T-helper 2 cell treated with Interferon-gamma antibody and Interleukin-4, amounts not matched to agents 100 ng/mL and 5 ng/mL, for 36 hours (primary cell): ENCODE results near the gene ANKRD24. TPM values are rescaled to one million over a fixed set of nuclear protein-coding genes. Genes with fewer than 3 reads are reported as not detected.
"Not testable (repeated sequence)": the region's sequence is repeated elsewhere in the genome, so short reads cannot be mapped to it uniquely, and the experiment has no call there.

ENCODE experiments used
- intact Hi-C: fragments of 100-400 bp; cut with micrococcal nuclease; formaldehyde crosslinking; loops from one replicate; pipeline ENCODE4 v1.15.1; 2023
- total RNA-seq: library from RNA; stranded (reverse); gene quantifications from 2 replicates; pipeline ENCODE4 v1.2.3, GENCODE V29; 2022

Gene ANKRD24
- total RNA-seq, 1 donor from 2014 or later = 0.52 TPM

DNA sequence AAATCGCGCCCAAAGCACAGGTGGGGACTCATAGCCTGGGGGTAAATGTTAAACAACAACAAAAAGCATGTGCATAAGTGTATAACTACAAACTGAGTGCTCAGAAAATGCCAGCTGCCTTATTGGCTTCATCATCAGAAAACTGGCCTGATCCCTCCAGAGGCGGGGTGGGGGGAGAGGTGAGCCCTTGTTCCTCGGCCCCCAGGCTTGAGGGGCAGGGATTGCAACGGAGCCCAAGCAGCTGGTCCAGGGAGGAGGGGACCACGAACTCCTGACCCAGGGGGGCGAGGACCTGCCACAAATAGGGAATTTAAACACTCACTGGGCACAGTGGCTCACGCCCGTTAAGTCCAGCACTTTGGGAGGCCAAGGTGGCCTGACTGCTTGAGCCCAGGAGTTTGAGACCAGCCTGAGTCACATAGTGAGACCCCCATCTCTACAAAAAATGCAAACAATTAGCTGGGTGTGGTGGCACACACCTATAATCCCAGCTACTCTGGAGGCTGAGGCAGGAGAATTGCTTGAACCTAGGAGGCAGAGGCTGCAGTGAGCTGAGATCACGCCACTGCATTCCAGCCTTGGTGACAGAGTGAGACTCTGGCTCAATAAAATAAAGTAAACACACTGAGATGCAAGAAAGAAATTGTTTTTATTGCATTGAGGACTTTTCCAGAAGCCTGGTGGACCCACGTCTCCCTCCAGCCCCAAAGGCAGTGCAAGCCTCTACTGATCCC is 8.8 kb upstream of the ANKRD24 start:
- intact Hi-C loops = no loop called here

DNA sequence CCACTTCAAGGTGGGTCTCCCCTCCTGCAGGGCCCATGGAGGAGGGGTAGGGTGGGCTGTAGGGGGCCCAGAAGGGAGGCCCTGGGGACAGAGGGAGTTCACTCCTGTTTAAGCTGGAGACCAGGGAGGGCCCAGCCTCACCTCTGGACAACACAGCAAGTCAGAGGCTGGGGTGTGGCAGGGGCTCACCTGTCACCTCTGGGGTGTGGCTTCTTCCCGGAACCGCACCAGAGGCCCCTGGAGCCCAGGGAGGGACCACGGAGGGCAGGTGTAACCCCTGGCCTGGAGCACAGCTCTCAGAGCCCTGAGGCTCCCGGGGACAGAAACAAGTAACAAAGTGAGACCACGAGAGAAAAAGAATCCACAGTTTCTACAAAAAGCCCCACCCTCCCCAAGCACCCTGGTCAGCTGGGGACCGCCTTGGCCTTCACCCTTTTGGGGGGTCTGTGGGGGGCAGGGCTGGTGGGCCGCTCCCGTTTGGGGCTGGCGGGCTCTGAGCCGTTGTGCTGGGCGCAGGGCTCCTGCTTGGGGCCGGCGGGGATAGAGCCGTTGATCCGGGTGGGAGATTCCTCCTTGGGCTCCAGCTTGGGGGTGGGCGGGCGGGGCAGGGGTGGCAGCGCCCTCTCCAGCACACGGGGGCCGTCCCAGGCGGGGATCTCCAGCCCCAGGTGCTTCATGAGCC is 8.1 kb upstream of the ANKRD24 start:
- intact Hi-C loops = no loop called here

DNA sequence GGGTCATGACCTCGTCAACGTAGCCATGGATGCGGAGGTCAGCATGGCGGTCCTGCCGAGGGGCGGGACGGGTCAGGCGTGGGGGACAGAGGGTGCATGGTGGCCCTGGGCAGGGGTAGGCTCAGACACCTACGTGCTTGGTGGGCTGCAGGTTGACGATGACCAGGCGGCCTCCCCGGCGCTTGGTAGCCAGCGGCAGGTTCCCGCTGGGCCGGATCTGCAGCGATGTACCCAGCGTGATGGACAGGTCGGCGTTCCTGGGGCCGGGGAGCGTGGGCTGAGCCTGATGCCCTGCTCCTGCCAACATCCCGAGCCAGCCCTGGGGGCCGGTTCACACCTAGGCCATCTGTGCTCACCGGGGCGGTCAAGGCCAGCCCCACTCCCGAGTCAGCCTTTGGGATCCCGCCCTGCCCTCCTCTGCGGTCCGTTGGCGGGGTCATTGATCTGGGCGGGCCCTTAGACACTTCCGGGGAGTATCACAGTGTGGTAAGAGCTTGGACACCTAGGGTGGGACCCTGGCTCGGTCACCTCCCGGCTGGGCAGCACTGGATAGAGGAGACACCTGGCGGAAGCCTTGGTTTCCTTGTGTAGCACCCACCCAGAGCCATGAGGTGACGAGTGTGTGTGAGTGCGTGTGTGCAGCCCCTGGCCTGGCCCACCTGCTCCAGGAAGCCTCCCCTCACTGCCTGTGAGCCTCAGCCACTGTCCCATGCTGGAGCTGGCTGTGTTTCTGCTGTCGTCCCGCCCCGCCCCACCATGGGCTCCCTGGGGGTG is 7.4 kb upstream of the ANKRD24 start:
- intact Hi-C loops = no loop called here

DNA sequence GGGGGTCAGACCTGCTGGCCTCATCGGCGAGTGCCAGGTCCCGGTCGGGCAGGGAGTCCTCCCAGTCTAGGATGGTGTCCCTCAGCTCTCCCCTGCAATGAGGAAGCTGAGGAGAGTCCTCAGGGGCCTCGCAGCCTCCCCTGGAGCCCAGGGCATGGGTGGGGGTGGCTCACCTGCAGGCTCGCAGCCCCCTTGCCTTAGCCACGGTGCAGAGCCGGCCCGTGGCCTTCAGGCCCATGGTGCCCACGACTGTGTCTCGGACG is 6.9 kb upstream of the ANKRD24 start:
- intact Hi-C loops = no loop called here

DNA sequence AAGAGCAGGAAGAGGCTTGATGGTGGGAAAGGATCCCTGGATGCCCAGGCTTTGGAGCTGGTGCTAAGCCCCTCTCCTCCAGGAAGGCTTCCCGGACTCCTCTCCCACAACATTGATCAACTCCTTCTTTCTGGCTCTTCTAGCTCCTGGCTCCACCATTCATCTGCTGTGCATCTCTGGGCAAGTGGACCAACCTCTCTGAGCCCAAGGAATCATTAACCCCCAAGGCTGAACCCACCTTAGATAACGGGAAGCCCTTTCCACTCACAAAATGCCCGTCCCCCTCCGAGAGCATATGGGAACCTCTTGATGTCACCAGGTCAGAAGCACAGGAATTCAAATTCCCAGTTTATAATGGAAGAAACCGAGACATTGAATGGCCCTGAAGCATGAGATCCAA is 5.3 kb upstream of the ANKRD24 start:
- intact Hi-C loops = no loop called here

DNA sequence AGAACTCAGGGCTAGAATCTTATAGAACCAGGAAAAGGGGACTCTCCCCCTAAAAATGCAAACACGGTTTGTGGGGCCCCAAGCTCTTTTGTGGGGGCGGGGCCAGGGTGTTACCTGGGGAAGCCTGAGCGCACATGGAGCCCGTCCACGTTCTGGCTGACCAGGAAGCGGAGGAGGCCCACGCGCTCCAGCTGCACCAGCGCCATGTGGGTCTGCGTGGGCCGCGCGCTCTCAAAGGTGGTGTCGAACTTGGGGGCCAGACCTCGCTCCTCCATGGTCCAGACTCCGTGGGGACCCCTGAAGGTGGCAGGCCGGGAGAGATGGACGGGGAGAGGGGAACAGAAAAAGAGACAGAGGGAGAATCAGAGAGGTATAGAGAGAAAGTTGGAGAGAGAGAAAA is 3.5 kb upstream of the ANKRD24 start:
- intact Hi-C loops = no loop called here

DNA sequence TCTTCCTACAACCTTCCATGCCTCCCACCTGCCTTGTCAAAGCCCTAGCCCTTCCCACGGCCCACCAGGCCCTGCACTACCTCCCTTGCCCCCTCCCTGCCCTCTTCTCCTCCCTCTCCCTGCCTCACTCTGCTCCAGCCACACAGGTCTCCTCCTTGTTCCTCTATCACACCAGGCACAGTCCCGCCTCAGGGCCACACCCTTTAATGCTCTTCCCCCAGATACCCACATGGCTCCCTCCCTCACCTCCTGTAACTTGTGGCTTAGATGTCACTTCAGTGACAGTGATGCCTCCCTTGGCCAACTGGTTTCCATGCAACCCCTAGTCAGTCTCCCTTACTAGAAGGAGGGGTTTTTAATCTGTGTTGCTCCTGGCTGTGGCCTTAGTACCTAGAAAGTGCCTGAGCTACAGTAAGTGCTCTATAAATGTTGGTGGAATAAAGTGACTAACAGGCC is 1.4 kb upstream of the ANKRD24 start:
- intact Hi-C loops = loop anchor here (5.0 kb wide), 1 partner anchor 114 kb away; the partner anchor contains the start of gene ZBTB7A

DNA sequence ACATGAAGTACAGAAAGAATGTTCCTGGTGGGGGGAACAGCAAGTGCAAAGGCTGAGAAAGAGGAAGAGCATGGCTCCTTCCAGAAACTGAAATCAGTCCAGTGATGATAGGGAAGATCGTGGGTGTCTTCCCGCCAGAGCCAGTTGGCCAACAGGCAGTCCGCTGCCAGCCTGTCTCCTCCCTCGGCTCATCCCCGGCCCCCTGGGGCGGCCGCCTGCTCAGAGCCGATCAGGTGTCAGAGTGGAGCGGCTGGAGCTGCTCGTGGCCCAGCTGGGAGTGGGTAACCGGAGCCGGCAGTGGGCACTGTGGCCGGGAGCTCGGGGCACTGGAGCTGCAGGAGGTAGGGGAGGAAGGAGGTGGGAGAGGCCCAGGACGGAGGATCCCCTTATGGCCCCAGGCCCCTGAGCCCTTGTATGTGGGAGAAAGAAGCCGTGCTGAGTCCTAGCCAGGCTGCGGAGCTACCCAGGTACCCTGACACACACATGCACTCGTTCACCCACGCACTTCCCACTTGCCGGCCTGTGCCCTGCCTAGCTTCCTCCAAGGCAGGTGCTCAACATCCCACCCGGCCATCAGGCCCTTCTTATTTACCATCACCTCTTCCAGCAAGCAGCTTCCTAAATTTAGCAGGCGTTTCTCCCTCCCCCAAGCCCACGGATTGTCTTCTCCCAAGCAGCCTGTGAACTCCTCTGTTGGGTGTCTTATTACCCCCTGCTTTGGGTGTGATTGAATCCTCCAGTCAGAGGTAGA is 1.7 kb downstream of the ANKRD24 start:
- intact Hi-C loops = loop anchor here (5.0 kb wide), 1 partner anchor 117 kb away; the partner anchor contains the start of gene ZBTB7A

DNA sequence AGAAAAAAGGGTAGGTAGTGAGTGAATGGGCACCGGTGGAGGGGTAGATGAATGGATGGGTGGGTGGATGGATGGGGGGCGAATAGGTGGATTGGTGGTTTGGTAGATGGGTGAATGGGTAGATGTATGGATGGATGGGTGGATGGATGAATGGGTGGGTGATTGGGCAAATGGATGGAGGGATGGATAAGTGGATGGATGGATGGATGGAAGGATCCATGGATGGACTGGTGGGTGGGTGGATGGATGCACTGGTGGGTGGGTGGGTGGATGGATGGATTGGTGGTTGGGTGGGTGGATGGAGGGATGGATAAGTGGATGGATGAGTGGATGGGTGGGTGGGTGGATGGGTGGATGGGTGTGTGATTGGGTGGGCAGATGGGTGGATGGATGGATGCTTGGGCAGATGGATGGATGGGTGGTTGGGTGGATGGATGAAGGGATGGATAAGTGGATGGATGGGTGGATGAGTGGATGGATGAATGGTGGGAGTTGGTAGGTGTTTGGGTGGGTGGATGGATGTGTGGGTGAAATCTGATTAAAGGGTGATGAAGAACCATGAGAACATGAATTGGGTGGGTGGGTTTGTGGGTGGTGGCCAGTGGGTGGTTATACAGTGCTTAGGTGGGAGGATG is 2.3 kb downstream of the ANKRD24 start:
- intact Hi-C loops = loop anchor here (5.0 kb wide), 2 partner anchors 118 to 198 kb away; partner anchors contain the start of genes EEF2 and ZBTB7A

DNA sequence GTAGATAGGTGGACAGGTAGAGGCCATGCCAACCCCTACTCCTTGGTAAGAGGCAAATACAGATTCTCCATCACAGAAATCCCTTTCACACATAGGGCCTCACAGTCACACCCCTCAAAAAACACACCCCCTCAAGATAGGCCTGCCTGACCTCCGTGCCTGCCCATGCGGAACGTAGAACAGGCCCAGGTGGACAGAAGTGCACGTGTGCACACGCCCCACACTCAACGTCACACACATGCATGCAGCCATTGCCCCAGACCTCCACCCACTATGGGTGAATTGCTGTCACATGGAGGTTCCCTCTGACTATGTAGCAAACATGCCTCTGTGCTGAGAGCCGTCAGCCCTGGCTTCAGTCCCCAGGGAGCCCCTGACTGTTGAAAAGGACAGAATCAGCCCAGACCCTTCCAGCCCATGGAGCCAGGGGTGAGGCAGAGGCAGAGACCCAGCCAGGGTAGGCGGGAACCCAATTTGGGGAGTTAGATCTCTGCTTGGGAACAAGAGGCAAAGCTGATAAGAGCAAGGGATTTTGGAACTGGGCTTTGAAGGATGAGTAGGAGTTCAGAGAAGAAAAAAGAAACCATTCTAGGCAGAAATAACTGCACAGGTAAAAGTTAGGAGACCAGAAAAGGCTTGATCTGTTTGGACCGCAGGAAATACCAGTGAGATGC is 3.1 kb downstream of the ANKRD24 start:
- intact Hi-C loops = loop anchor here (5.0 kb wide), 1 partner anchor 198 kb away; the partner anchor contains the start of gene EEF2

DNA sequence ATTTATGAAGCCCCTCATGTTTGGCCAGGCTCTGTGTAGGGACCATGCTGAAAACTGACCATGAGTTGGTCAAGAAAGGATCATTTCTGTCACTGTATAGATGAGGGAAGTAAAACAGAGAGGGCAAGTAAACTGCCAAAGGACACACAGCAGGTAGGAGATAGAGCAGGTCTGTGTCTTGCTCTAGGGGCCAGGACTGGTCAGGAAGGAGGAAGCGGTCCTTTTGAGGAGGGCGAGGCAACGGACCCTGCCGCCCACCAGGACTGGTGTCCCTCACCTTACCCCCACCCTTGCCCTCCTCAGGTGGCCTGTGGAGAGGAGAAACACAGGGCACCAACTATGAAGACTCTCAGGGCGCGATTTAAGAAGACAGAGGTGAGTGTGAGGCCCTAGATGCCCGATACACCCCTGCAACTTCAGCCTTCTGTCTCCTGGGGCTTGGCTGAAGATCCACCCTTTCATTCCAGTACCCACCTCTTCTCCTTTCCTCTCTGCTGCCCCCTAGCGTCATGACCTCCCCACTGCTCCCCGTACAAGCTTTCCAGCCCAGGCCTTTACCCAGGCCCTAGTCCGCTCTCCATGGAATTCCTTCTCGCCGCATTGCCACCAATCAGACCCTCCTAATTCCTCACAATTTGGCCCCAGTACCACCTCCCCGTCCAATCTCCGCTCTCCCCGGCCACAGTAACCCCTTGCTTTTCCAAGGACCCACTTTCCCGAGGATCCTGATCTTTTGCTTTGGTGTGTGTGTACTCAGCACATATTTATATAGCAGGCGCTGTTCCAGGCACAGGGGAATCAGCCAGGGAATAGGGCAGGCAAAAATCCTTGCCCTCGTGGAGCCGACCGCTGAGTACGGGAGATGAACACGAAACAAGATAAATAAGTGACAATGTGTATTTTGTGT is 3.9 kb downstream of the ANKRD24 start:
- intact Hi-C loops = loop anchor here (5.0 kb wide), 1 partner anchor 199 kb away; the partner anchor contains the start of gene EEF2

DNA sequence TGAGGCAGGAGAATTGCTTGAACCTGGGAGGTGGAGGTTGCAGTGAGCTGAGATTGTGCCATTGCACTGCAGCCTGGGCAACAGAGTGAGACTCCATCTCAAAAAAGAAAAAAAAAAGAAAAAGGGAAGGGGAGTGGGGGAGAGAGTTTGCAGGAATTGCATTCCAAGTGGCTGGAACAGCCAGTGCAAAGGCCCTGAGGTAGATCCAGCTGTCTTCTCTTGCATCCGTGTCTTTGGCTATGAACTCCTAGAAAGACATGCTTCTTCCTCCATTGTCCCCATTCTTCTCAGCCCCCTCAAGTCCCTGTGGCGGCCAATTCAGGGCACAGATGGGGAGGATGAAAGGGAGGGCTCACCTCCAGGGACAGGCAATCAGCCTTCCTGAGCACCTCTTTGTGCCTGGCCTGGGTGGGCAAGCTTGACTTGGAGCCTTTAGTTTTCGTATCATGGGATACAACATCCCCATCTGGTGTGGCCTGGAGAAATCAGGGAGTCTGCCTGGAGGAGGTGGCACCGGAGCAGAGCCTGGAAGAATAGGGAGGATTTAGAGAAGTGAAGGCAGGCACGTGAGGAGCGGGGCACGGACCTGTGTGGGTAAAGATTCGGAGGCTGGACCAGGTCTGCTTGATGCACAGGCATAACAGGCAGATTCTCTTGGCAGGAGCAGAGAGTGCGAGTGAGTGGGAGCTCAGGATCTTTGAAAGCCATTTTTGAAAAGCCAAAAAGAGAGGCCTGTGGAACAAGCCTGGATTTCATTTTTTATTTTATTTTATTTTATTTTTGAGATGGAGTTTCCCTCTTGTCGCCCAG is 5.0 kb downstream of the ANKRD24 start:
- intact Hi-C loops = loop anchor here (5.0 kb wide), 1 partner anchor 200 kb away; the partner anchor contains the start of gene EEF2

DNA sequence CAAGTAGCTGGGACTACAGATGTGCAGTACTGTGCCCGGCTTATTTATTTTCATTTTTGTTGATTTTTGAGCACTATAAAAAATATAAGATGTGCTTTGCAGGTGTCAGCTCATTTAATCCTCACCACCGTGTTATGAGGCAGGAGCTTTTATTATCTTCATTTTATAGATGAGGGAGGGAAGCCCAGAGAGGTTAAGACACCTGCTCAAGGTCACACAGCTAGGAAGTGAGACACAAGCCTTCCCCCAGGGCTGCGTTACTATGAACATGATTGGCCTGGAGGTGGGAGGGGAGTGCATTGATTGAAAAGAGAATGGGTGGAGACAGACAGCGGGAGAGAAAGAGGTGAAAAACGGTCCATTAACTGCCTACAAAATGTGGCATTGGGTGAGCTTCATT is 7.2 kb downstream of the ANKRD24 start:
- intact Hi-C loops = loop anchor here (5.0 kb wide), 1 partner anchor 202 kb away; the partner anchor contains the start of gene EEF2

DNA sequence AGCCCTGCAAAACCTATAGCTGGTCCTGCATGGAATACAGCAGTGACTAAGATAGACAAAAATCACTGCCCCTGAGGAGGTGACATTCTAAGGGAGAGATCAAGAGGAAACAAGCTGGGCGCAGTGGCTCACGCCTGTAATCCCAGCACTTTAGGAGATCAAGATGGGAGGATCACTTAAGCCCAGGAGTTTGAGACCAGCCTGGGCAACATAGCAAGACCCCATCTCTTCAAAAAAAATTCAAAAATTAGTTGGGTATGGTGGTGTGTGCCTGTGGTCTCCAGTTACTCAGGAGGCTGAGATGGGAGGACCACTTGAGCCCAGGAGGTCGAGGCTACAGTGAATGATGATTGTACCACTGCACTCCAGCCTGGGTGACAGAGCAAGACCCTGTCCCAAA is 10.0 kb downstream of the ANKRD24 start:
- intact Hi-C loops = not testable (repeated sequence)

DNA sequence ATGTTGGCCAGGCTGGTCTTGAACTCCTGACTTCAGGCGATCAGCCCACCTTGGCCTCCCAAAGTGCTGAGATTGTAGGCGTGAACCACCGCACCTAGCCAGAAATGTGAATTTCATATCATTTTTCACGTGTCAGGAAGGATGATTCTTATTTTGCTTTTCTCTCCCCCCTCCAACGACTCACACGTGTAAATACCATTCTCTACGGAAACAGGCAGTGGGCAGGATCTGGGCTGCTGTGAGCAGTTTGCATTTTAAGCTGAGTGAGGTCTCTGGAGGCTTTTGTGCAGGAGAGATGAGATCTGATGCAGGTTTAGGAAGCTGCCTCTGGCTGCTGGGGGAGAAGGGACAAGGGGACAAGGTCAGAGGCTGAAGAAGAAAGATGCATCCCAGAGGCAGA is 11.9 kb downstream of the ANKRD24 start:
- intact Hi-C loops = no loop called here

DNA sequence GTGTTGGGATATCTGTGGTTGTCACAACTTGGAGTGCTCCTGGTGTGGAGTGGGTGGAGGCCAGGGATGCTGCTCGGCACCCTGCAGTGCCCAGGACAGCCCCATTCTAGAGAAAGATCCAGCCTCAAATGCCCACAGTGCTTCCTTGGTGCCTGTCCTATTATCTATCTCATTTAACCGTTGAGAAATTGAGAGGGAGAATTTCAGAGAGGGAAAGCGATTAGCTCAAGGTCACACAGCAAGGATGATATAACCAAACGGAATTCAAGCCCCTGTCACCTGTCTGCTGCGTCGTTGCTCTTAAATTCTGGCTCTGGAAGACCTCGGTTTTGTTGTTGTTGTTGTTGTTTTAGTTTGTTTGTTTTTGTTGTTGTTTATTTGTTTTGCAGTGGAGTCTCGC is 13.5 kb downstream of the ANKRD24 start:
- intact Hi-C loops = no loop called here

DNA sequence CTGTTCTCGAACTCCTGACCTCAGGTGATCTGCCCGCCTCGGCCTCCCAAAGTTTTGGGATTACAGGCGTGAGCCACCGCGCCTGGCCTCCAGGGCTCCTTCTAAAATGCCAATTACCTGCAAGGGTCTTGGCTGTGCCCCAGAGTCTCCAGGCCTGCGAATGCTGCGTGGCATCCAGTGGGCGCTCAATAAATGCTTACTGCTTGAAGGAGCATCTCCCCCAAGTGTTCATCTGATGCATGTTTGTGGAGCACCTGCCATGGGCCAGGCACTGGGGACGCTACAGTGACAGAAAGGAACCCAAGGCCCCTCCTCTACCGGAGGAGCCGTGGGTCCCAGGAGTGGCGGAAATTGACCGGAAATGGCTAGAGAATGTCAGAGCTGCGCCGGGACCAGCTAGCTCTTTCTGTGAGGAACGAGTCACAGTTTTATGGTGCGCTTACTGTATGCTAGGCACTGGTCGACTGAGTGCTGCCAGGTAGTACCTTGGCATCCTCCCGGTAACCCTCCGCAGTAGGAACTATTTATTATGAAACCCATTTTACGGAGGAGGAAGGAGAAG is 14.2 kb downstream of the ANKRD24 start:
- intact Hi-C loops = no loop called here

DNA sequence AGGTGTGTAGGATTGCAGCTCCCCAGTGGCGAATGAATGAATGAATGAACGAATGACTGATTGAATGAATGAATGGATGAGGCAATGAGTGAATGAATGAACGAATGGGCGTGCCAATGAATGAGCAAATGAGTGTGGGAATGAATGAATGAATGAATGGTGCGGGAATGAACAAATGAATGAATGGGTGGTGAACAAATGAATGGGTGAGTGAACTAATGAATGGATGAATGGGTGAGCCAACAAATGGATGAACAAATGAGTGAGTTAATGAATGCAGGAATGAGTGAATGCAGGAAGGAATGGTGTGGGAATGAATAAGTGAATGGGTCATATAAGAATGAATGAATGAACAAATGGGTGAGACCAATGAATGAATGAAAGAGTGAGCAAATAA is 14.7 kb downstream of the ANKRD24 start:
- intact Hi-C loops = no loop called here
